Measurements from ENCODE around the gene CASTOR1.

CASTOR1 gene

GRCh38 chr22:30250661-30251267 is 38.5 kb downstream of the CASTOR1 start:
- Histone ChIP-seq H3K9me3 (ENCODE audit: insufficient read depth, low read length) (no peaks in the 10 kb centered on the region), H3K79me2 (ENCODE audit: insufficient read depth, low read length) (no peaks in the 10 kb centered on the region), H3F3A (ENCODE audit: insufficient read depth) (no peaks in the 10 kb centered on the region), H3K9me2 (replicated peaks; ENCODE audit: insufficient read depth, low read length) (no peaks in the 10 kb centered on the region), H3K9ac (ENCODE audit: low read length) (no peak overlapping the region), H3K27ac (ENCODE audit: low read depth, low read length) (no peak overlapping the region), H4K20me1 (ENCODE audit: low read depth, low read length) (no peaks in the 10 kb centered on the region), H3K4me2 (ENCODE audit: low read depth, low read length, poor library complexity, severe bottlenecking) (no peak overlapping the region), H3K4me3 (ENCODE audit: insufficient read depth, low read length, poor library complexity, severe bottlenecking) (no peak overlapping the region), H2AFZ (ENCODE audit: low read depth, low read length, severe bottlenecking) (no peak overlapping the region), H3K27me3 (ENCODE audit: low read length) (no peaks in the 10 kb centered on the region; the same call in 1 of the 2 replicates), H3K36me3 (ENCODE audit: low read length) (no peaks in the 10 kb centered on the region)
- TF ChIP-seq CTCF (IDR thresholded peaks at IDR 0.05; ENCODE audit: insufficient read depth, low read length, poor library complexity, severe bottlenecking) (no peak), EZH2phosphoT487 (conservative IDR thresholded peaks at IDR 0.05; ENCODE audit: low read length) (no peak)

- Histone ChIP-seq H3K4me3 (ENCODE audit: insufficient read depth, low read length, poor library complexity, severe bottlenecking) (no peak overlapping the region), H3K9me2 (replicated peaks; ENCODE audit: insufficient read depth, low read length) (no peaks in the 10 kb centered on the region), H3F3A (ENCODE audit: insufficient read depth) (no peaks in the 10 kb centered on the region), H3K4me2 (ENCODE audit: low read depth, low read length, poor library complexity, severe bottlenecking) (no peak overlapping the region), H2AFZ (ENCODE audit: low read depth, low read length, severe bottlenecking) (no peak overlapping the region), H3K9ac (ENCODE audit: low read length) (no peak overlapping the region), H3K79me2 (ENCODE audit: insufficient read depth, low read length) (no peaks in the 10 kb centered on the region), H4K20me1 (ENCODE audit: low read depth, low read length) (no peaks in the 10 kb centered on the region), H3K27ac (ENCODE audit: low read depth, low read length) (no peak overlapping the region), H3K9me3 (ENCODE audit: insufficient read depth, low read length) (no peaks in the 10 kb centered on the region), H3K27me3 (ENCODE audit: low read length) (no peaks in the 10 kb centered on the region; the same call in 1 of the 2 replicates), H3K36me3 (ENCODE audit: low read length) (no peaks in the 10 kb centered on the region)
- no peak for TF ChIP-seq EZH2phosphoT487 (conservative IDR thresholded peaks at IDR 0.05; ENCODE audit: low read length)
- no peak for TF ChIP-seq CTCF (IDR thresholded peaks at IDR 0.05; ENCODE audit: insufficient read depth, low read length, poor library complexity, severe bottlenecking)
Observed at GRCh38 chr22:30250039-30250565, 39.2 kb downstream of the CASTOR1 start.

GRCh38 chr22:30249049-30250038 is 40.0 kb downstream of the CASTOR1 start:
- TF ChIP-seq CTCF (IDR thresholded peaks at IDR 0.05; ENCODE audit: insufficient read depth, low read length, poor library complexity, severe bottlenecking) (no peak), EZH2phosphoT487 (conservative IDR thresholded peaks at IDR 0.05; ENCODE audit: low read length) (no peak)
- Histone ChIP-seq H3K9ac (ENCODE audit: low read length) (no peak overlapping the region), H3K4me2 (ENCODE audit: low read depth, low read length, poor library complexity, severe bottlenecking) (no peak overlapping the region), H3K36me3 (ENCODE audit: low read length) (no peaks in the 10 kb centered on the region), H2AFZ (ENCODE audit: low read depth, low read length, severe bottlenecking) (no peak overlapping the region), H3K9me2 (replicated peaks; ENCODE audit: insufficient read depth, low read length) (no peaks in the 10 kb centered on the region), H4K20me1 (ENCODE audit: low read depth, low read length) (no peaks in the 10 kb centered on the region), H3K79me2 (ENCODE audit: insufficient read depth, low read length) (no peaks in the 10 kb centered on the region), H3K9me3 (ENCODE audit: insufficient read depth, low read length) (no peaks in the 10 kb centered on the region), H3F3A (ENCODE audit: insufficient read depth) (no peaks in the 10 kb centered on the region), H3K4me3 (ENCODE audit: insufficient read depth, low read length, poor library complexity, severe bottlenecking) (no peak overlapping the region), H3K27me3 (ENCODE audit: low read length) (no peaks in the 10 kb centered on the region; the same call in 1 of the 2 replicates), H3K27ac (ENCODE audit: low read depth, low read length) (no peak overlapping the region)

Measured in SU-DHL-6 (cell line).